NB4 (cell line): ENCODE measurements around the gene PRKD1.
"Not testable (repeated sequence)": the region's sequence is repeated elsewhere in the genome, so short reads cannot be mapped to it uniquely, and the experiment has no call there.

ENCODE experiments used
- DNase-seq: peaks from one replicate; pipeline ENCODE4 v3.0.0; 2010; ENCODE audit warnings: low read depth
- H3K4me3 ChIP-seq: one replicate; pipeline ENCODE4 v1.5.1; 2011; ENCODE audit warnings: mild to moderate bottlenecking, low read depth, low read length, moderate library complexity
- MYC ChIP-seq: IDR thresholded peaks from 2 replicates; pipeline ENCODE4 v1.6.1; 2011; ENCODE audit warnings: low read depth, low read length
- POLR2A ChIP-seq: IDR thresholded peaks from 2 replicates; pipeline ENCODE4 v1.6.1; 2011; ENCODE audit warnings: mild to moderate bottlenecking; ENCODE audit not compliant: insufficient read length; ENCODE audit errors: extremely low read depth
- TF ChIP-seq, protein P1 (sequence below): IDR thresholded peaks from 2 replicates; pipeline ENCODE4 v1.6.1; 2011; ENCODE audit warnings: low read depth, low read length
- TF ChIP-seq, protein P2 (sequence below): IDR thresholded peaks from one replicate; pipeline ENCODE4 v1.5.1; 2012; ENCODE audit warnings: low read depth, low read length

Gene PRKD1

DNA sequence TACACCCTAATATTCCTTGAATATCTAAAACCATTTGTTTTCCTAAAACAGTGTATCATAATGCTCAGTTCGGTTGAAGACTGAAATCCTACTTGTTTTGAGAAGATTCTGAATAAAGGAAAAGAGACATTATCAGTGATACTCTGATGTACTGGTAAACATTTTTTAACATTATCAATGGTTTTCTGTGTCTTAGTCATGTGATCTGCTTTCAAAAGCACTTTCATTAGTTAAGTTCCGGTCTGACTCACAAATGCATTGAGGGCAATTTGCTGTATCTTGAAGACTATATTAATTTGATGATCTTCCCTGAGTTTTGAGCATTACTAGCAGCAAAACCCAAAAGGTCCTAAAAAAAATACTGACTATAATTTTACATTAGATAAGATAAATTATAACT is 145.6 kb downstream of the PRKD1 start:
- no peak for DNase-seq
- TF ChIP-seq, protein P1, sequence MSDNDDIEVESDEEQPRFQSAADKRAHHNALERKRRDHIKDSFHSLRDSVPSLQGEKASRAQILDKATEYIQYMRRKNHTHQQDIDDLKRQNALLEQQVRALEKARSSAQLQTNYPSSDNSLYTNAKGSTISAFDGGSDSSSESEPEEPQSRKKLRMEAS, result no peak
- TF ChIP-seq, protein P2, sequence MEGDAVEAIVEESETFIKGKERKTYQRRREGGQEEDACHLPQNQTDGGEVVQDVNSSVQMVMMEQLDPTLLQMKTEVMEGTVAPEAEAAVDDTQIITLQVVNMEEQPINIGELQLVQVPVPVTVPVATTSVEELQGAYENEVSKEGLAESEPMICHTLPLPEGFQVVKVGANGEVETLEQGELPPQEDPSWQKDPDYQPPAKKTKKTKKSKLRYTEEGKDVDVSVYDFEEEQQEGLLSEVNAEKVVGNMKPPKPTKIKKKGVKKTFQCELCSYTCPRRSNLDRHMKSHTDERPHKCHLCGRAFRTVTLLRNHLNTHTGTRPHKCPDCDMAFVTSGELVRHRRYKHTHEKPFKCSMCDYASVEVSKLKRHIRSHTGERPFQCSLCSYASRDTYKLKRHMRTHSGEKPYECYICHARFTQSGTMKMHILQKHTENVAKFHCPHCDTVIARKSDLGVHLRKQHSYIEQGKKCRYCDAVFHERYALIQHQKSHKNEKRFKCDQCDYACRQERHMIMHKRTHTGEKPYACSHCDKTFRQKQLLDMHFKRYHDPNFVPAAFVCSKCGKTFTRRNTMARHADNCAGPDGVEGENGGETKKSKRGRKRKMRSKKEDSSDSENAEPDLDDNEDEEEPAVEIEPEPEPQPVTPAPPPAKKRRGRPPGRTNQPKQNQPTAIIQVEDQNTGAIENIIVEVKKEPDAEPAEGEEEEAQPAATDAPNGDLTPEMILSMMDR, result no peak
- TF ChIP-seq MYC, result no peak
- TF ChIP-seq POLR2A, result no peak
- H3K4me3 ChIP-seq, result no peak overlapping the region

DNA sequence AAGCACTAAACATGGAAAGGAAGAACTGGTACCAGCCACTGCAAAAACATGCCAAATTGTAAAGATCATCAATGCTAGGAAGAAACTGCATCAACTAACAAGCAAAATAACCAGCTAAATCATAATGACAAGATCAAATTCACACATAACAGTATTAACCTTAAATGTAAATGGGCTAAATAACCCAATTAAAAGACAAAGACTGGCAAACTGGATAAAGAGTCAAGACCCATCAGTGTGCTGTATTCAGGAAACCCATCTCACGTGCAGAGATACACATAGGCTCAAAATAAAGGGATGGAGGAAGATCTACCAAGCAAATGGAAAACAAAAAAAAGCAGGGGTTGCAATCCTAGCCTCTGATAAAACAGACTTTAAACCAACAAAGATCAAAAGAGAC is 150.5 kb downstream of the PRKD1 start:
- DNase-seq, H3K4me3 ChIP-seq: not testable (repeated sequence)

DNA sequence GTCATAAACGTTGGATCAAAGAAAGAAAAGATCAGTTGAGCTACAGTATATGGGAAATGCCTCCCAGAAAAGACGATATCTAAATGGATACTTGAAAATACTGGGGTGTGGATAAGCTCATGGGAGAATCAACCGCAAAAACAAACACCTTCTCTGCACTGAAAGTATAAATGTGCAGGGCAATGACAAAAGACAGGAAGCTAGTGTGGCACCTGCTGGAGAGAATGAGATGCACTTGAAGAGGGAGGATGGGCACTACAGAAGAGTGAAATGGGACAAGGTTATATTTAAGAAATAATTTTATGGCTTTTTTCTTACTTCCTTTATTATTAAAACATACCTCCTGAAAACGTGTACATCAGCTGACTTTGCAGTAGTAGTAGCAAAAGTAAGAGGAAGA is 153.7 kb downstream of the PRKD1 start:
- DNase-seq, result no peak
- no peak overlapping the region for H3K4me3 ChIP-seq
- TF ChIP-seq POLR2A, result no peak
- TF ChIP-seq, protein P2, result no peak
- TF ChIP-seq, protein P1, result no peak
- no peak for TF ChIP-seq MYC

DNA sequence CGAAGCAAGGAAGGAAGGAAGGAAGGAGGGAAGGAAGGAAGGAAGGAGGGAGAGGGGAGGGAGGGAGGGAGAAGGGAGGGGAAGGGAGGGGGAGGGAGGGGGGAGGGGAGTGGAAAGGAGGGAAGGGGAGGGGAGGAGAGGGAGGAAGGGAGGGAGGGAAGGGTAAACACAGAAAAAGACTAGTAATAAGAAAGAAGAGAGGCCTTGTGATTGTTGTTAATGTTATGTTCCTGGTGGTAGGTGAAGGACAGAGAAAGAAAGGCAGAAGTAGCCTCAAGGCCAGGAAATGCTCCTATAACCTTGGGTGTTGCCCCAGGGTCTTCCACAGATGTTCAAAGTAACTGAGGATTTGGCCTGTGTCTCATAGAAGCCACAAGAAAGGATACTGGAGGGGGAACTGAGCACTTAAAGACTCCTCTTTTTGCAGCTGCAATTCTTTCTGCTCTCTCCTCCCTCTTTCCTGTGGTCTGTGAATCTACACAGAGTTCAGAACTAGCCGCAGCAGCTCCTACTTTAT is 164.2 kb downstream of the PRKD1 start:
- no peak overlapping the region for H3K4me3 ChIP-seq
- TF ChIP-seq POLR2A (no peak), MYC (no peak)
- DNase-seq, result no peak

DNA sequence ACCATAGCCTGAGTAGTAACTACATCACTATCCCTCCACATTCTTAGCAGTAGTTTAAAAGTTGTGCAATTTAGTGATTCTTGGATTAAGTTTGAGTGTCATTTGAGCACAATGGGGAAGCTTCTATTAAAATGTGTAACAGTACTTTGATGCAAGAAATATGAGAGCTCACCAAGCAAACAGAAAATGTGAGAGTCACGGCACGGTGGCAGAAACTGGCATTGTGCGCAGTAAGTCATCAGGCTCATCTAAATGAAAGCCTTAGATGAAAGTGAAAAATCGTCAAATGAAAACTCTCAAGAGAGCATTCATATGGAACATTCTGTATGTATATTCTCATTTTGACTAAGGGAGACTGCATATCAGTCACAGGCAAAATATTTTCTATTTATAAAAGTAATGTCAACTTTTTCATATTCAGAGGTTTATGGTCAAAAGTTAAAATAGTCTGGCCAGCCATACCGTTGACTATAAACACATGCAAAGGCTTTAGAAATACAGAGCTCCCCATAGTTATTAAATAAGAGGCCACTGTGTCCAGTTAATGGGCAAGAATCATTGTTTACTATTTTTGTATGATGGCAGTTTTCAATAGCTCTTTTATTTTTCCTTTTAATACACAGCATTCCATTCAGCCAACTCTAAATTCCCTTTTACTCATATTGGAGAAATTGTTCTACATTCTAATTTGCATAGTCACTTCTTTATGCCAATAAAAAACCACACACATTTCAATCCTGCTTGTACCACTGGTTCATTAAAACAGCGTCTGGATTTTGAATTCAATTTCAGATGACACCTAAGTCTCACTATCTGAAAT is 167.9 kb downstream of the PRKD1 start:
- DNase-seq, result no peak

DNA sequence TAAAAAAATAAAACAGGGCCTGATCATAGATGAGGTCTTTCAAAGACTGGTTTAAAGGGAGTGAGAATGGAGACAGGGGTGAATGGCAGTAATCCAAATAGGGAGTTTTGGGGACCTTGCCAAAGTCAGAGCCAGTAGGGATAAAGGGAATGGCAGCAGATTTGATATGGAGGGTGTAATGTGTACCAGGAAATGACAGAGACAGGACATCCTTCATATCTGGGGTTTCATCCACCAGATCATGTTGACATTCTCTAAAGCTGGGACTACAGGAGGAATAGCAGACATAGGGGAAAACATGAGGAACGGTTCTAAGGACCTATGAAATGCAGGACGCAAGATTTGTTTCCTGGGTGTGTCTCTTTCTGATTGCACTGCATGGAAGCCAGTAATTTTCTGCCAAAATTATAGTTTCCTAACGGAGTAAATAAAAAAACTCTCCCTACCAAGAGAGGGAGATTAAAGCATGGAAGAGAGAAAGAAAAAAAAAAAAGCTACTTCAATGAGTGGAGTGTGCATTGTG is 169.9 kb downstream of the PRKD1 start:
- TF ChIP-seq, protein P2, result no peak
- TF ChIP-seq POLR2A (no peak), MYC (no peak)
- TF ChIP-seq, protein P1, result no peak
- DNase-seq, result no peak
- H3K4me3 ChIP-seq, result no peak overlapping the region

More for the DNA sequence above, 167.9 kb downstream of the PRKD1 start:
- H3K4me3 ChIP-seq, result no peak overlapping the region
- TF ChIP-seq MYC (no peak), POLR2A (no peak)
- TF ChIP-seq, protein P2, result no peak
- TF ChIP-seq, protein P1, result no peak
